ENCODE results near the gene CIRBP. TPM values are rescaled to one million over a fixed set of nuclear protein-coding genes. Genes with fewer than 3 reads are reported as not detected.
A peak's percentile ranks its signal among the peaks of the same experiment; 100 is the strongest.

Gene CIRBP
- total RNA-seq, 2 experiments from 2014 or later, result 161 to 180 TPM

- H3K27me3 Mint-ChIP-seq, result no peaks in the 10 kb centered on the region
- DNase-seq (no peak), ATAC-seq (no peak)
- no peaks in the 10 kb centered on the region for H3K9me3 Mint-ChIP-seq
- H3K27ac Mint-ChIP-seq, result peak overlapping the region; percentile 82
- no peak for TF ChIP-seq CTCF (IDR thresholded peaks at IDR 0.05)
- CTCF ChIA-PET, result interaction anchor here (0.9 to 5.6 kb wide), 4 partner anchors 30 to 171 kb away, joined by 3 to 65 read pairs (median 3); no protein-coding TSS in a partner anchor
- H3K4me3 Mint-ChIP-seq, result peak overlapping the region; percentile 74
- peaks cover 65% of the 10 kb centered on the region for H3K36me3 Mint-ChIP-seq (ENCODE audit: low read depth)
- intact Hi-C loops (cut with micrococcal nuclease), result loop anchor here (10.0 kb wide), 1 partner anchor 91 kb away; no protein-coding TSS in a partner anchor
- POLR2A ChIA-PET, result interaction anchor here (0.6 to 1.9 kb wide), 9 partner anchors 11 to 135 kb away, joined by 3 to 7 read pairs (median 4); partner anchors contain the start of genes ATP5F1D and MIDN
- peaks cover 49% of the 10 kb centered on the region for H3K4me1 Mint-ChIP-seq (ENCODE audit: low read depth)
Observed at GRCh38 chr19:1274081-1274851, 5.1 kb downstream of the CIRBP start.

- no peak for ATAC-seq
- DNase-seq, result no peak
- no peaks in the 10 kb centered on the region for H3K9me3 Mint-ChIP-seq
- peaks cover 52% of the 10 kb centered on the region for H3K4me1 Mint-ChIP-seq (ENCODE audit: low read depth)
- TF ChIP-seq CTCF (IDR thresholded peaks at IDR 0.05), result no peak
- H3K27me3 Mint-ChIP-seq, result no peaks in the 10 kb centered on the region
- H3K4me3 Mint-ChIP-seq, result peak overlapping the region; percentile 74
- peaks cover 69% of the 10 kb centered on the region for H3K36me3 Mint-ChIP-seq (ENCODE audit: low read depth)
- ChIA-PET POLR2A (interaction anchor here (1.0 to 1.2 kb wide), 4 partner anchors 13 to 72 kb away, joined by 3 to 8 read pairs (median 4); no protein-coding TSS in a partner anchor), CTCF (interaction anchor here (0.9 to 5.6 kb wide), 3 partner anchors 8 to 98 kb away, joined by 3 to 65 read pairs (median 8); no protein-coding TSS in a partner anchor)
- intact Hi-C loops (cut with micrococcal nuclease), result loop anchor here (10.0 kb wide), 1 partner anchor 90 kb away; no protein-coding TSS in a partner anchor
- H3K27ac Mint-ChIP-seq, result peak overlapping the region; percentile 82
Observed at GRCh38 chr19:1274852-1275259, 5.7 kb downstream of the CIRBP start.

- no peaks in the 10 kb centered on the region for H3K9me3 Mint-ChIP-seq
- H3K36me3 Mint-ChIP-seq (ENCODE audit: low read depth), result peaks cover 69% of the 10 kb centered on the region
- ChIA-PET CTCF (interaction anchor here (0.9 to 5.6 kb wide), 3 partner anchors 9 to 98 kb away, joined by 3 to 65 read pairs (median 8); no protein-coding TSS in a partner anchor), POLR2A (interaction anchor here (1.0 to 1.2 kb wide), 5 partner anchors 9 to 73 kb away, joined by 3 to 8 read pairs (median 4); no protein-coding TSS in a partner anchor)
- no peak for TF ChIP-seq CTCF (IDR thresholded peaks at IDR 0.05)
- ATAC-seq (peak; percentile 87), DNase-seq (peak; percentile 99)
- H3K27me3 Mint-ChIP-seq, result no peaks in the 10 kb centered on the region
- H3K4me3 Mint-ChIP-seq, result peak within 1 kb of the TSS; percentile 88
- intact Hi-C loops (cut with micrococcal nuclease), result loop anchor here (10.0 kb wide), 1 partner anchor 89 kb away; no protein-coding TSS in a partner anchor
- peaks cover 50% of the 10 kb centered on the region for H3K4me1 Mint-ChIP-seq (ENCODE audit: low read depth)
- H3K27ac Mint-ChIP-seq, result peak within 1 kb of the TSS; percentile 98
Observed at GRCh38 chr19:1275260-1275975, 6.3 kb downstream of the CIRBP start, which contains the start of gene FAM174C. Gene FAM174C (plus strand): TSS chr19:1275530. CDS start chr19:1275550, 20 bp downstream.

- ATAC-seq, result no peak
Observed at GRCh38 chr19:1275976-1276627, 7.0 kb downstream of the CIRBP start.

More at GRCh38 chr19:1275976-1276627, 7.0 kb downstream of the CIRBP start:
- TF ChIP-seq CTCF (IDR thresholded peaks at IDR 0.05), result no peak
- H3K36me3 Mint-ChIP-seq (ENCODE audit: low read depth), result peaks cover 63% of the 10 kb centered on the region
- ChIA-PET CTCF (interaction anchor here (5.6 kb wide), 1 partner anchor 32 kb away, joined by 65 read pairs; no protein-coding TSS in a partner anchor), POLR2A (interaction anchor here (1.0 to 1.2 kb wide), 2 partner anchors 9 to 73 kb away, joined by 3 to 4 read pairs; no protein-coding TSS in a partner anchor)
- peak overlapping the region; percentile 98 for H3K27ac Mint-ChIP-seq
- intact Hi-C loops (cut with micrococcal nuclease), result loop anchor here (10.0 kb wide), 1 partner anchor 89 kb away; no protein-coding TSS in a partner anchor
- H3K4me1 Mint-ChIP-seq (ENCODE audit: low read depth), result peaks cover 44% of the 10 kb centered on the region
- H3K9me3 Mint-ChIP-seq, result no peaks in the 10 kb centered on the region
- DNase-seq, result no peak
- H3K27me3 Mint-ChIP-seq, result no peaks in the 10 kb centered on the region
- H3K4me3 Mint-ChIP-seq, result peak overlapping the region; percentile 88
